ENCODE measurements around the gene KDELR1.

The KDELR1 gene

DNA sequence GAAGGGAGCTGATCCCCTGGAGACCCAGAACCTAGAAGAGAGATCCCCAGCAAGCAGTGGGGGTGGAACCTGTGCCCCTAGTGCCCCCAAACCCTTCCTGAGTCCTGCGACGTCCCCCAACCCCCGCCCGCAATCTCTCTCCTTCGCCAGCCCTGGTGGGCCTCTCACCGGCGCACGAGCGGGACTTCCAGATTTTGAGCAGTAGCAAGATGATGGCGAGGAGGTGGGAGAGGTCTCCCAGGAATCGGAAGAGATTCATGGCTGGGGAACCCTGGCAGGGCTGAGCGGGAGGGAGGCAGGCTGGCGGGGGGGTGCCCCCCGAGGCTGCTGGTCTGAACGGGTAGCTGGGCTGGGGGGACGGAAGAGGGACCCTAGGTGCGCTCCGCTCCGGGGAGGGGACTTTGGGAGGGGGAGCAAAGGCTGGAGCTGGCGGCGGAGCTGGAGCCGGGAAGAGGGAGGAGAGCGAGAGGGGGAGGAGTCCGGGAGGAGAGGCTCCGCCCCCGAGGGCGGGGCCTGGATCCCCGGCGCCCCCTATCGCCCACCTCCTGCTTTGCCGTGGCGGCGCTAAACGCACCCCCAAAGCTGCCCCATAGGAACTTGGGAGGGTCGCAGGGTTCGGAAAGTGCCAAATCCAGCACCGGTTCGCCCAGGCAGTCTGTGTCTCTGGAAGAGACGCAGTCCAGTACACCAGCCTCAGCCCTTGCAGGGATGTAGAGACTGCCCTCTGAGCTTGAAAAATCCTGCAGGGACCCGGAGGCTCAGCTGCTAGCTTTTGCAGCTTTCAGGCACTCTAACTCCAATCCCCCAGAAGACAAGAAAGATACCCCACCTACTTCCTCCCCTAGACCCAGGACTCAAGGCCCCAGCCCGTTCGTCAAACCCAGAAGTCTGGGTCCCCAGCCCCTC, at the start of gene KDELR1:
Gene KDELR1, minus strand, starts transcription at position 452 of the 906 bp plus-strand sequence. Its CDS starts 193 bp downstream, at position 259.
- TF ChIP-seq CTCF (IDR thresholded peaks at IDR 0.05; ENCODE audit: low read depth, low read length), result peak; percentile 91
- peak within 1 kb of the TSS; percentile 98 for H3K4me3 ChIP-seq (ENCODE audit: low read depth, low read length)

DNA sequence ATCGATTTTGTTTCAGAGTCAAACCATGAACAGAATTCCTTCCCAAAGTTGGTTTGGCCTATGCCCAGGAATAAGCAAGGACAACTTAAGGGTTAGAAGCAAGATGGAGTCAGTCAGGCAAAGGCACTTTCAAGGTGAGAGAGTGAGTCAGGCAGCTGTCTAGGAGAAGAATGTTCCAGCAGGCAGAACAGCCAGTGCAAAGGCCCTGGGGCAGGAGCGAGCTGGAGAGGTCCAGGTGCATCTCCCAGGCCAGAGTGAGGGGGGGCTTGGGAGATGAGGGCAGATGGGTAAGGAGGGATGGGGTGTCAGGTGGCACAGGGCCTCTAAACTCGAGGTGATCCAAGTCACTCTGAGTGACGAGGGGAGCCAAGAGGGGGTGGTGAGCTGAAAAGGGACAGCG, 45.2 kb upstream of the KDELR1 start:
- TF ChIP-seq CTCF (IDR thresholded peaks at IDR 0.05; ENCODE audit: low read depth, low read length), result no peak
- no peak overlapping the region for H3K4me3 ChIP-seq (ENCODE audit: low read depth, low read length)

DNA sequence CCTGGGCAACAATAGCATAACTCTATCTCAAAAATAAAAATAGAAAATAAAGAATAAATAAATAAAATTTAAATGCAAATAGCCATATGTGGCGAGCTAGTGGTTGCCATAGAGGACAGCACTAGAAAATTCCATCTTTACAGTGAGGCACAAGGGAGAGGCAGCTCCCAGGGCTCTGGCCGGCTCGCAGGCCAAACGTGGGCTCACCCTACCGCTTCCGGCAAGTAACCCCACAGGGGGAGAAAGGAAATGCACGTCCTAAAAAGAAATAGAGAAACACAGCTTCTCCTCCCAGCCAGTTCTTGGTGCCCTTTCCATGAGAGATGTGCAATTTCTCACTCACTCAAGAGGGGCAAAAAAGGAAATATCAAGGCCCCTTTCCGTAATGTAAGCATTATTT, 42.0 kb upstream of the KDELR1 start:
- H3K4me3 ChIP-seq (ENCODE audit: low read depth, low read length), result no peak overlapping the region
- TF ChIP-seq CTCF (IDR thresholded peaks at IDR 0.05; ENCODE audit: low read depth, low read length), result no peak

GRCh38 chr19:48428670-48429069, 37.3 kb upstream of the KDELR1 start:
- no peak for TF ChIP-seq CTCF (IDR thresholded peaks at IDR 0.05; ENCODE audit: low read depth, low read length)
- no peak overlapping the region for H3K4me3 ChIP-seq (ENCODE audit: low read depth, low read length)

GRCh38 chr19:48424694-48425219, 33.4 kb upstream of the KDELR1 start:
- peak overlapping the region; percentile 20; the same call in 1 of the 2 replicates for H3K4me3 ChIP-seq (ENCODE audit: low read depth, low read length)
- TF ChIP-seq CTCF (IDR thresholded peaks at IDR 0.05; ENCODE audit: low read depth, low read length), result no peak

DNA sequence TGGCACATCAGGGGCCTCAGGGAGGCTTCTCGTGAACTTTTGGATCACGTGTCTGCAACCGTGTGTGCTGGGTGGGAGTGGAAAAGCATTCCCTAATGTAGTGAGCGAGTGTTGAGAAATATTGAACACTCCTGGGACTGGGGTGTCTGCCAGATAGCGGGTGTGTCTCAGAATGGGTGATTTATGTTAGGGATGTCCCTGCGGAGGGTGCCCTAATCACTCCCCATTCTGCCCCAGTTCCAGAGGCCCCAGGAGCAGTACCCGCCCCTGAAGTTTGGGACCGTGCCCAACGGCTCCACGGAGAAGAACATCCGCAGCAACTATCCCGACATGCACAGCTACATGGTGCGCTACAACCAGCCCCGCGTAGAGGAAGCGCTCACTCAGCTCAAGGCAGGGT, 30.2 kb upstream of the KDELR1 start:
- no peak for TF ChIP-seq CTCF (IDR thresholded peaks at IDR 0.05; ENCODE audit: low read depth, low read length)
- no peak overlapping the region for H3K4me3 ChIP-seq (ENCODE audit: low read depth, low read length)

Data from WI38 (cell line).